H1 (cell line): Measurements from ENCODE around the gene TMA7. TPM values are rescaled to one million over a fixed set of nuclear protein-coding genes. Genes with fewer than 3 reads are reported as not detected.
"Not testable (repeated sequence)": the region's sequence is repeated elsewhere in the genome, so short reads cannot be mapped to it uniquely, and the experiment has no call there.

Experiments
- CTCF ChIA-PET: fragments of 300-600 bp; sonication (Branson Sonifier 250); formaldehyde crosslinking; loops from one replicate; lab custom pipeline; 2021; ENCODE audit not compliant: partially characterized antibody; lab: Charles Lee
- POLR2A ChIA-PET: fragments of 300-600 bp; sonication (Branson Sonifier 250); formaldehyde crosslinking; loops from one replicate; lab custom pipeline; 2021; ENCODE audit warnings: inconsistent platforms; ENCODE audit not compliant: partially characterized antibody; lab: Charles Lee
- DNase-seq, 2 experiments: peaks; one replicate each; pipeline versions ENCODE4 v3.0.0 to v3.0.0-alpha.2; 2010 to 2022; ENCODE audit warnings: low spot score in 2 of 2, low read depth in 1 of 2, mixed read lengths in 1 of 2
- FAIRE-seq: peaks from 2 replicates; lab custom pipeline; 2011; peaks lifted over from hg19 to GRCh38; lab: Jason Lieb, UNC
- H2AFZ ChIP-seq: 2 replicates; pipeline ENCODE4 v1.8.1; 2012; ENCODE audit warnings: low read length, inconsistent platforms
- H2AK5ac ChIP-seq: 2 replicates; pipeline ENCODE4 v1.6.1; 2013; ENCODE audit warnings: low read depth, low read length
- H2BK120ac ChIP-seq: replicated peaks from 2 replicates; pipeline ENCODE3; 2013; ENCODE audit warnings: low read depth, low read length, inconsistent platforms
- H2BK12ac ChIP-seq: 2 replicates; pipeline ENCODE4 v1.6.1; 2013; ENCODE audit warnings: low read depth, low read length
- H2BK15ac ChIP-seq: 2 replicates; pipeline ENCODE4 v1.6.1; 2013; ENCODE audit warnings: low read length
- H2BK20ac ChIP-seq: 2 replicates; pipeline ENCODE4 v1.6.1; 2013; ENCODE audit warnings: low read length
- H2BK5ac ChIP-seq: 2 replicates; pipeline ENCODE4 v1.6.1; 2013; ENCODE audit warnings: low read depth, low read length
- H3K14ac ChIP-seq: 2 replicates; pipeline ENCODE4 v1.6.1; 2013; ENCODE audit warnings: inconsistent platforms; ENCODE audit not compliant: insufficient read length
- H3K18ac ChIP-seq: 2 replicates; pipeline ENCODE4 v1.6.1; 2013; ENCODE audit warnings: low read length; ENCODE audit errors: extremely low read depth
- H3K23ac ChIP-seq: 2 replicates; pipeline ENCODE4 v1.6.1; 2013; ENCODE audit warnings: inconsistent platforms; ENCODE audit not compliant: insufficient read length
- H3K23me2 ChIP-seq: 2 replicates; pipeline ENCODE4 v1.6.1; 2013; ENCODE audit warnings: low read depth, low read length
- H3K27ac ChIP-seq: 2 replicates; pipeline ENCODE4 v1.6.1; 2011; ENCODE audit warnings: low read depth, low read length, inconsistent platforms
- H3K27me3 ChIP-seq, 4 experiments: replicated peaks in 1 of 4; 1 replicate in 1 of 4; 2 replicates in 3 of 4; pipeline versions ENCODE4 v1.6.1 to v1.8.1; 2011 to 2013; ENCODE audit warnings: low read length in 3 of 4, mild to moderate bottlenecking in 3 of 4, inconsistent platforms in 2 of 4, mixed read lengths in 2 of 4, moderate library complexity in 1 of 4; ENCODE audit not compliant: control insufficient read depth in 3 of 4, insufficient read depth in 3 of 4; ENCODE audit errors: extremely low read depth in 1 of 4
- H3K36me3 ChIP-seq, 4 experiments: 2 replicates each; pipeline versions ENCODE4 v1.6.1 to v1.8.1; 2011 to 2013; ENCODE audit warnings: mild to moderate bottlenecking in 4 of 4, low read length in 3 of 4, moderate library complexity in 2 of 4, control low read depth in 1 of 4, inconsistent platforms in 1 of 4; ENCODE audit not compliant: insufficient read depth in 4 of 4, control insufficient read depth in 2 of 4
- H3K4ac ChIP-seq: replicated peaks from 2 replicates; pipeline ENCODE3; 2013; ENCODE audit warnings: low read length, low read depth, mixed read lengths, inconsistent platforms; ENCODE audit not compliant: insufficient read length
- H3K4me1 ChIP-seq, 4 experiments: replicated peaks in 1 of 4; 1 replicate in 1 of 4; 2 replicates in 3 of 4; pipeline versions ENCODE4 v1.6.1 to v1.8.1; 2011 to 2013; ENCODE audit warnings: low read length in 3 of 4, inconsistent platforms in 2 of 4, mixed read lengths in 1 of 4; ENCODE audit not compliant: insufficient read depth in 4 of 4, control insufficient read depth in 3 of 4
- H3K4me2 ChIP-seq, 2 experiments: 2 replicates each; pipeline versions ENCODE4 v1.6.1 to v1.8.1; 2011 to 2013; ENCODE audit warnings: low read depth in 2 of 2, low read length in 2 of 2, control low read depth in 1 of 2, inconsistent platforms in 1 of 2, mild to moderate bottlenecking in 1 of 2; ENCODE audit not compliant: insufficient read depth in 1 of 2
- H3K4me3 ChIP-seq, 4 experiments: fragments of 200-600, 300-600 bp in 1 of 4; sonication (generic), shearing (Covaris generic), sonication (Bioruptor Twin) in 1 of 4; 2 replicates each; pipeline versions ENCODE4 v1.5.1 to v1.8.1; 2011 to 2016; ENCODE audit warnings: low read length in 4 of 4, low read depth in 3 of 4, control low read depth in 2 of 4, inconsistent platforms in 2 of 4, mild to moderate bottlenecking in 2 of 4, mixed read lengths in 1 of 4, moderate library complexity in 1 of 4; ENCODE audit not compliant: insufficient read depth in 2 of 4; ENCODE audit errors: extremely low read depth in 1 of 4
- H3K56ac ChIP-seq: replicated peaks from 2 replicates; pipeline ENCODE3; 2013; ENCODE audit warnings: low read depth, mild to moderate bottlenecking, mixed read lengths, low read length, inconsistent platforms; ENCODE audit not compliant: insufficient read length
- H3K79me1 ChIP-seq: 2 replicates; pipeline ENCODE4 v1.6.1; 2013; ENCODE audit warnings: low read depth, low read length, control low read depth
- H3K79me2 ChIP-seq, 2 experiments: 2 replicates each; pipeline versions ENCODE4 v1.6.1 to v1.8.1; 2012 to 2013; ENCODE audit warnings: low read length in 2 of 2, mild to moderate bottlenecking in 2 of 2, inconsistent platforms in 1 of 2; ENCODE audit not compliant: insufficient read depth in 2 of 2, control insufficient read depth in 1 of 2
- H3K9ac ChIP-seq, 4 experiments: replicated peaks in 1 of 4; 1 replicate in 1 of 4; 2 replicates in 3 of 4; pipeline versions ENCODE4 v1.6.1 to v1.8.1; 2011 to 2013; ENCODE audit warnings: low read depth in 3 of 4, low read length in 3 of 4, control low read depth in 2 of 4, mild to moderate bottlenecking in 2 of 4, moderate library complexity in 2 of 4, inconsistent platforms in 1 of 4; ENCODE audit errors: extremely low read depth in 1 of 4
- H3K9me3 ChIP-seq, 2 experiments: 2 replicates each; pipeline versions ENCODE4 v1.6.1 to v1.8.1; 2012 to 2013; ENCODE audit warnings: mild to moderate bottlenecking in 2 of 2, moderate library complexity in 2 of 2, control low read depth in 1 of 2, inconsistent platforms in 1 of 2, low read depth in 1 of 2, low read length in 1 of 2, mixed read lengths in 1 of 2; ENCODE audit not compliant: insufficient read depth in 2 of 2
- H4K20me1 ChIP-seq, 2 experiments: replicated peaks in 1 of 2; 2 replicates each; pipeline versions ENCODE3 to v1.8.1; 2011 to 2013; ENCODE audit warnings: inconsistent platforms in 2 of 2, low read length in 2 of 2, mild to moderate bottlenecking in 1 of 2; ENCODE audit not compliant: insufficient read depth in 2 of 2, control insufficient read depth in 1 of 2
- H4K5ac ChIP-seq: 2 replicates; pipeline ENCODE4 v1.6.1; 2013; ENCODE audit warnings: low read length, low read depth, mixed read lengths, inconsistent platforms; ENCODE audit not compliant: insufficient read length
- H4K8ac ChIP-seq: 2 replicates; pipeline ENCODE4 v1.8.0; 2013; ENCODE audit warnings: mild to moderate bottlenecking, moderate library complexity, low read length, inconsistent platforms; ENCODE audit not compliant: insufficient read depth; ENCODE audit errors: extremely low read depth
- H4K91ac ChIP-seq: replicated peaks from 2 replicates; pipeline ENCODE3; 2013; ENCODE audit warnings: low read length, mixed read lengths, inconsistent platforms; ENCODE audit not compliant: insufficient read length
- WGBS, 2 experiments: shearing (Covaris generic) in 1 of 2; methylation state at CpG; one replicate each; pipeline versions ENCODE4 v1.1.6 to v1.1.7; 2013 to 2015; ENCODE audit warnings: low lambda C conversion rate in 2 of 2, mixed read lengths in 2 of 2, inconsistent platforms in 1 of 2, low coverage in 1 of 2, missing lambda C conversion rate in 1 of 2; ENCODE audit not compliant: insufficient replicate concordance in 2 of 2, insufficient coverage in 1 of 2, insufficient read length in 1 of 2; ENCODE audit errors: extremely low coverage in 1 of 2, missing lambda C conversion rate in 1 of 2; 5-methylcytosine and 5-hydroxymethylcytosine counted together
- polyA plus RNA-seq, 7 experiments: library from polyadenylated mRNA; depleted of rRNA in 3 of 7; stranded (reverse) in 5 of 7; unstranded in 2 of 7; fragments of >200 nt in 5 of 7; fragments of 200-250 nt in 2 of 7; gene quantifications; 1 replicate in 5 of 7; 2 replicates in 1 of 7; 4 replicates in 1 of 7; pipeline versions ENCODE4 v1.2.1 to v1.2.3, GENCODE V29; 2011 to 2013; ENCODE audit warnings: missing spikeins in 2 of 7, mixed read lengths in 2 of 7
- total RNA-seq: library from RNA; stranded (reverse); fragmentation: NEBNext Ultra II Directional; extraction: Animal tissue kit (Norgen Biotek cat#: 25700); gene quantifications from 2 replicates; pipeline ENCODE4 v1.2.1, GENCODE V29; 2021

Gene TMA7
- total and polyA plus RNA-seq, 2 of the 8 experiments (the other 6 are each of a cell fraction or from before 2014, with no cell fraction given): 138 to 305 TPM

DNA sequence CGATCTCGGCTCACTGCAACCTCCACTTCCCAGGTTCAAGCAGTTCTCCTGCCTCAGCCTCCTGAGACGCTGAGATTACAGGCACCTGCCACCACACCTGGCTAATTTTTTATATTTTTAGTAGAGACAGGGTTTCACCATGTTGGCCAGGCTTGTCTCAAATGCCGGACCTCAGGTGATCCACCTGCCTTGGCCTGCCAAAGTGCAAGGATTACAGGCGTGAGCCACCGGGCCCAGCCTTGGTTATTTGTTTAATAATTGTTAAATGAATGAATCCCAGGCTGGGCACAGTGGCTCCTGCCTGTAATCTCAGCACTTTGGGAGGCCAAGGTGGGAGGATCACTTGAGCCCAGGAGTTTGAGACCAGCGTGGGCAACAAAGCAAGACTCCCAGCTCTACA lies 21.7 kb downstream of the TMA7 start:
- not testable (repeated sequence) for H3K18ac ChIP-seq, H3K4ac ChIP-seq, H3K23ac ChIP-seq, H3K79me1 ChIP-seq, H3K27ac ChIP-seq, H3K56ac ChIP-seq, H4K20me1 ChIP-seq, H3K14ac ChIP-seq, H3K4me2 ChIP-seq, H4K91ac ChIP-seq, DNase-seq, H2AFZ ChIP-seq, H2BK12ac ChIP-seq, H3K79me2 ChIP-seq, H4K8ac ChIP-seq, FAIRE-seq, H3K27me3 ChIP-seq, H3K9ac ChIP-seq, H2BK5ac ChIP-seq, H2BK120ac ChIP-seq, H2BK20ac ChIP-seq, H4K5ac ChIP-seq, H3K9me3 ChIP-seq, H3K4me3 ChIP-seq, H2BK15ac ChIP-seq, H2AK5ac ChIP-seq, H3K23me2 ChIP-seq
- WGBS, 2 experiments: 96% methylated on average over 7 of the region's 7 CpGs; no CpG with 5 or more reads in 1 of the 2 experiments
- CTCF ChIA-PET: interaction anchor here (0.7 to 21.5 kb wide), 8 partner anchors 11 to 223 kb away, joined by 3 to 251 read pairs (median 5); partner anchors contain the start of gene SHISA5
- POLR2A ChIA-PET: interaction anchor here (0.7 to 8.1 kb wide), 11 partner anchors 10 to 96 kb away, joined by 3 to 83 read pairs (median 5); partner anchors contain the start of genes ATRIP, CCDC51, SHISA5 and TMA7
- H3K36me3 ChIP-seq: peaks cover 12 to 39% (median 34%) of the 10 kb centered on the region in 4 experiments
- peaks cover 0 to 18% (median 11%) of the 10 kb centered on the region in 4 experiments; a peak in 5 of 7 replicates for H3K4me1 ChIP-seq
